ENCODE data around the gene SPRY4. TPM values are rescaled to one million over a fixed set of nuclear protein-coding genes. Genes with fewer than 3 reads are reported as not detected.
"Not testable (repeated sequence)": the region's sequence is repeated elsewhere in the genome, so short reads cannot be mapped to it uniquely, and the experiment has no call there.

Gene SPRY4
- total RNA-seq, 1 donor from 2014 or later: 2.4 TPM

- Mint-ChIP-seq H3K27ac (no peak overlapping the region), H3K36me3 (ENCODE audit: low read depth) (no peaks in the 10 kb centered on the region), H3K27me3 (ENCODE audit: insufficient read depth) (peaks cover 3% of the 10 kb centered on the region), H3K9me3 (no peaks in the 10 kb centered on the region), H3K4me3 (no peak overlapping the region), H3K4me1 (ENCODE audit: low read depth) (peaks cover 5% of the 10 kb centered on the region)
- DNase-seq (ENCODE audit: low spot score): no peak
- intact Hi-C loops (cut with micrococcal nuclease): no loop called here
Observed at GRCh38 chr5:142281008-142281367, 43.8 kb downstream of the SPRY4 start.

GRCh38 chr5:142280066-142281007, 44.5 kb downstream of the SPRY4 start:
- Mint-ChIP-seq H3K27me3 (ENCODE audit: insufficient read depth) (peaks cover 3% of the 10 kb centered on the region), H3K36me3 (ENCODE audit: low read depth) (no peaks in the 10 kb centered on the region), H3K9me3 (no peaks in the 10 kb centered on the region), H3K4me3 (no peak overlapping the region), H3K4me1 (ENCODE audit: low read depth) (peaks cover 5% of the 10 kb centered on the region), H3K27ac (no peak overlapping the region)
- no peak for DNase-seq (ENCODE audit: low spot score)
- intact Hi-C loops (cut with micrococcal nuclease): no loop called here

GRCh38 chr5:142278627-142279026, 46.2 kb downstream of the SPRY4 start:
- H3K27me3 Mint-ChIP-seq (ENCODE audit: insufficient read depth): peaks cover 4% of the 10 kb centered on the region
- intact Hi-C loops (cut with micrococcal nuclease): no loop called here
- no peak for DNase-seq (ENCODE audit: low spot score)
- no peak overlapping the region for H3K4me3 Mint-ChIP-seq
- H3K9me3 Mint-ChIP-seq: no peaks in the 10 kb centered on the region
- peaks cover 5% of the 10 kb centered on the region for H3K4me1 Mint-ChIP-seq (ENCODE audit: low read depth)
- no peak overlapping the region for H3K27ac Mint-ChIP-seq
- H3K36me3 Mint-ChIP-seq (ENCODE audit: low read depth): no peaks in the 10 kb centered on the region

GRCh38 chr5:142277796-142278195, 47.0 kb downstream of the SPRY4 start:
- intact Hi-C loops (cut with micrococcal nuclease): no loop called here
- H3K27ac Mint-ChIP-seq: no peak overlapping the region
- H3K9me3 Mint-ChIP-seq: no peaks in the 10 kb centered on the region
- no peak overlapping the region for H3K4me3 Mint-ChIP-seq
- no peaks in the 10 kb centered on the region for H3K4me1 Mint-ChIP-seq (ENCODE audit: low read depth)
- DNase-seq (ENCODE audit: low spot score): no peak
- H3K27me3 Mint-ChIP-seq (ENCODE audit: insufficient read depth): peaks cover 6% of the 10 kb centered on the region
- H3K36me3 Mint-ChIP-seq (ENCODE audit: low read depth): no peaks in the 10 kb centered on the region

- H3K4me3 Mint-ChIP-seq: no peak overlapping the region
- peaks cover 6% of the 10 kb centered on the region for H3K27me3 Mint-ChIP-seq (ENCODE audit: insufficient read depth)
- H3K4me1 Mint-ChIP-seq (ENCODE audit: low read depth): no peaks in the 10 kb centered on the region
- no peaks in the 10 kb centered on the region for H3K36me3 Mint-ChIP-seq (ENCODE audit: low read depth)
- no peaks in the 10 kb centered on the region for H3K9me3 Mint-ChIP-seq
- intact Hi-C loops (cut with micrococcal nuclease): no loop called here
- H3K27ac Mint-ChIP-seq: no peak overlapping the region
- DNase-seq (ENCODE audit: low spot score): no peak
Observed at GRCh38 chr5:142276517-142276916, 48.3 kb downstream of the SPRY4 start.

GRCh38 chr5:142275496-142275895, 49.3 kb downstream of the SPRY4 start:
- H3K9me3 Mint-ChIP-seq: no peaks in the 10 kb centered on the region
- no peak overlapping the region for H3K27ac Mint-ChIP-seq
- no peaks in the 10 kb centered on the region for H3K4me1 Mint-ChIP-seq (ENCODE audit: low read depth)
- H3K27me3 Mint-ChIP-seq (ENCODE audit: insufficient read depth): peaks cover 11% of the 10 kb centered on the region
- no peak overlapping the region for H3K4me3 Mint-ChIP-seq
- no peak for DNase-seq (ENCODE audit: low spot score)
- no peaks in the 10 kb centered on the region for H3K36me3 Mint-ChIP-seq (ENCODE audit: low read depth)
- intact Hi-C loops (cut with micrococcal nuclease): no loop called here

- DNase-seq (ENCODE audit: low spot score); H3K9me3 Mint-ChIP-seq; H3K4me1 Mint-ChIP-seq (ENCODE audit: low read depth); H3K27ac Mint-ChIP-seq; H3K36me3 Mint-ChIP-seq (ENCODE audit: low read depth); intact Hi-C loops (cut with micrococcal nuclease); H3K4me3 Mint-ChIP-seq: not testable (repeated sequence)
- H3K27me3 Mint-ChIP-seq (ENCODE audit: insufficient read depth): peaks cover 11% of the 10 kb centered on the region
Observed at GRCh38 chr5:142272596-142272995, 52.2 kb downstream of the SPRY4 start.

GRCh38 chr5:142264084-142264483, 60.7 kb downstream of the SPRY4 start:
- H3K36me3 Mint-ChIP-seq (ENCODE audit: low read depth); H3K4me1 Mint-ChIP-seq (ENCODE audit: low read depth): not testable (repeated sequence)
- H3K27me3 Mint-ChIP-seq (ENCODE audit: insufficient read depth): peaks cover 11% of the 10 kb centered on the region

GRCh38 chr5:142263346-142263745, 61.5 kb downstream of the SPRY4 start:
- intact Hi-C loops (cut with micrococcal nuclease): no loop called here
- H3K9me3 Mint-ChIP-seq: no peaks in the 10 kb centered on the region
- no peak for DNase-seq (ENCODE audit: low spot score)
- no peaks in the 10 kb centered on the region for H3K4me1 Mint-ChIP-seq (ENCODE audit: low read depth)
- no peak overlapping the region for H3K27ac Mint-ChIP-seq
- peaks cover 11% of the 10 kb centered on the region for H3K27me3 Mint-ChIP-seq (ENCODE audit: insufficient read depth)
- H3K36me3 Mint-ChIP-seq (ENCODE audit: low read depth): no peaks in the 10 kb centered on the region
- H3K4me3 Mint-ChIP-seq: no peak overlapping the region

More at GRCh38 chr5:142264084-142264483, 60.7 kb downstream of the SPRY4 start:
- H3K4me3 Mint-ChIP-seq; H3K27ac Mint-ChIP-seq; H3K9me3 Mint-ChIP-seq; DNase-seq (ENCODE audit: low spot score); intact Hi-C loops (cut with micrococcal nuclease): not testable (repeated sequence)

GRCh38 chr5:142262683-142263082, 62.1 kb downstream of the SPRY4 start:
- H3K27ac Mint-ChIP-seq: no peak overlapping the region
- H3K4me1 Mint-ChIP-seq (ENCODE audit: low read depth): no peaks in the 10 kb centered on the region
- intact Hi-C loops (cut with micrococcal nuclease): no loop called here
- no peak overlapping the region for H3K4me3 Mint-ChIP-seq
- H3K27me3 Mint-ChIP-seq (ENCODE audit: insufficient read depth): peaks cover 11% of the 10 kb centered on the region
- no peak for DNase-seq (ENCODE audit: low spot score)
- H3K36me3 Mint-ChIP-seq (ENCODE audit: low read depth): no peaks in the 10 kb centered on the region
- no peaks in the 10 kb centered on the region for H3K9me3 Mint-ChIP-seq

Other genes with a start within 250 kb of the SPRY4 start
- gene NDFIP1, start 216.2 kb downstream of the SPRY4 start, total RNA-seq: 119 and 129 TPM in 2 replicates

All from activated T-helper 1 cell treated with anti-CD3 and anti-CD28 coated beads, Interleukin-12 subunit alpha, Interleukin-12 subunit beta, Interleukin-2, Interleukin-4 antibody, amounts not matched to agents 30 ng/mL and 10 ng/mL and 1 ng/mL, durations not matched to agents 14 hours and 24 hours and 36 hours (primary cell).